HG03520 (cell line): ENCODE results near the gene SLC5A10.
A peak's percentile ranks its signal among the peaks of the same experiment; 100 is the strongest.
"Not testable (repeated sequence)": the region's sequence is repeated elsewhere in the genome, so short reads cannot be mapped to it uniquely, and the experiment has no call there.

Experiments
- ATAC-seq: cut with Tn5 transposase; IDR thresholded peaks from one replicate; pipeline ENCODE4 v1.9.1; 2021; ENCODE audit warnings: mild to moderate bottlenecking, moderate library complexity; ENCODE audit not compliant: unreplicated experiment

The SLC5A10 gene

DNA sequence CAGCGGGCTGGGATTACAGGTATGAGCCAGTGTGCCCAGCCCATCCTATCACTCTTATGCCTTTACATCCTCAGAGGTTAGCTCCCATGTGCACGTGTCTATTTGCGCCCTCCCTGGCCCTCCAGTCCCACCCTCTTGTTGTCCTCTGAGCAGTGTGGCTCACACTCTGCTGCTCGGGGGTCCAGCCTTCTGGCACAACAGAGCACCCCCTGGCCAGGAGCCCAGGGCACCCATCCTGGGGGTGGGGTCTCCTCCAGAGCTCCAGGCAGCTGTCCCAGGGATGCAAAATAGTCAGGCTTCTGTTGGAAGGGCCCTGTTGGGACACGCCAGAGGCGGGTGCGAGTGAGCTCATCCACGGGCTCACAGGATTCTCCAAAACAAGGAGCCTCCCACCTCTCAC lies 64.3 kb downstream of the SLC5A10 start:
- ATAC-seq: no peak

DNA sequence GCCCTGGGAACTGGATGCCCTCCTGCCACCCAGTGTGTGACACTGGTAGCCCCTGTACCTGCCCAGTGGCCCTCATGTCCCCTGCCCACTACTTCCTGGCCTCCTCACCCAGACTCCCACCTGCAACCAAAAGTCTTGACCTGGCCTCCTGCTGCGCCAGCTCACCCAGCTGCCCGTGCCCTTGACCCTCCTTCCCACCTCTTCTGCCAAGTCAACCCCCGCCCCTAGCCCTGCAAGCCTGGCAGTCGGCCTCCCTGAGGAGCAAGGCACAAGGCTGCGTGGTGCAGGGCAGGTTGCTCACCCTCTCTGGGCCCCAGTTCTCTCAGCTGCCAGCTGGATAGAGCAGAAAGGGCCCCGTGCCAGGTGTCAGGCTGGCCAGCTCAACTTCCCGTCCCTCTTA lies 64.9 kb downstream of the SLC5A10 start:
- no peak for ATAC-seq

DNA sequence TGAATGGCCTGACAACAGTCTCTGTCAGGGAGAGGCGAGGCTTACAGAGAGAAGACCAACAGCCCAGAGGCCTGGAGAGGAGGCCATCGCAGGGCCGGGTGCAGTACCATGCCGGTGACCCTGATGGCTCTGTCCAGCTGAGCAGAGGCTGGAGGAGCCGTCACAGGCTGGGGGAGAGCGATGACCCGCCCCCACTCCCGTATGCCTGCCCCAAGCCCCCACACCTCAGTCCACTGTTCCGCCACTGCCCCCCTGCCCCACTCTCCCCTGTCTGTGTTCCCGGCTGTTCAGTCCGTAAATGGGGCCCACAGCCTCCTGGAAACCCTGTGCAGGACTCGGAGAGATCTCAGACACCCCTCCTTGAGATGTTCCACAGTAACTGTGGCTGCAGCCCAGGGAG lies 65.4 kb downstream of the SLC5A10 start:
- ATAC-seq: no peak

DNA sequence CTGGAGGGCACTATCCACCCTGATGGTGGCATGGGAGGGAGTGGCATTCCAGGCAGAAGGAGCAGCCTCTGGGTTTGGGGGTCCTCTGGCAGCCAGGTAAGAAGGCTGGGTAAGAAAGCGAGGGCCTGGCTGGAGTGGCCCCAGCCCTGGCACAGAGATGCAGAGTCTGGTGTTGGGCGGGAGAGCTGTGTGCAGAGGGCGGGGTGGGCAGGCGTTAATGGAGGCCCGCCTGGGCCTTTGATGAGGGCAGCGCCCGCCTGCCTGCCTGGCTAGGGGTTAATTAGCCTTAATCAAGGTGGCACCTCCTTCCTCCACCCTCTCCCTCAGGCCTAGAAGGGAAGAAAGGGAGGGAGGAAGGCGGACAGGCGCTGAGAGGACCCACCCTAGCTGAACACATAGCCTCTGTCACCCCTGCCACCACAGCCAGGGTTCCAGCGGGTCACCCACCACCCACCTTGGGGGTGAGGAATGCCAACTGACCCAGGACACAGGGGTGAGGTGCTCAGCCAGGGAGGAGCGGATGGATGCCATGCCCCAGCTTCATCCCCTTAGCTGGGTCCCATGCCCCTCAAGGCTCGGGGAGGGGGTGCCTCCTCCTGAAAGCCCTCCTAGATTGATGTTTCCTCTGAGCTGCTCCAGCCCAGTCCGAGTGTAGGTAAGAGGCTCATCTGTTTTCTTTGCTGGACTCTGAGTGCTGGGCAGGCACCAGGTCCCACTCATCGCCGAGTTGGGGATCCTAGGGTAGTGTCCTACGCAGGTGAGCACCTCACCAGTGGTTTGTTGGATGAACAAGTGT lies 66.0 kb downstream of the SLC5A10 start:
- no peak for ATAC-seq

DNA sequence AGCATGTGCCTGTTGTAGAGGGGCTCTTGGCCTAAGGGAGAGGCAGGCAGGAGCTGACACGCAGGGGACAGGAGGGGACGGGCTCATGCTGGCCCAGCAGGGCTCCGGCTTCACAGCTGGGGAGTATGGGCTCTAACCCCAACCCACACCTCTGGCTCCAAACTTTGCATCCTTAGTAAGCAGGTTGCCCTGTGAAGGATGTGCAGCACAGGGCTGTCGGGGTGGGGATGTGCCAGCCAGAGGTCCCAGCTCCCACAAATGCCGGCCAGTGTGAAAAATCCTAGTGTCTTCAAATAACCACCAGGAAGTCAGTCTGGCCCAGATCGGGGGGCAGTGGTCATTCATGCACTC lies 66.6 kb downstream of the SLC5A10 start:
- no peak for ATAC-seq

DNA sequence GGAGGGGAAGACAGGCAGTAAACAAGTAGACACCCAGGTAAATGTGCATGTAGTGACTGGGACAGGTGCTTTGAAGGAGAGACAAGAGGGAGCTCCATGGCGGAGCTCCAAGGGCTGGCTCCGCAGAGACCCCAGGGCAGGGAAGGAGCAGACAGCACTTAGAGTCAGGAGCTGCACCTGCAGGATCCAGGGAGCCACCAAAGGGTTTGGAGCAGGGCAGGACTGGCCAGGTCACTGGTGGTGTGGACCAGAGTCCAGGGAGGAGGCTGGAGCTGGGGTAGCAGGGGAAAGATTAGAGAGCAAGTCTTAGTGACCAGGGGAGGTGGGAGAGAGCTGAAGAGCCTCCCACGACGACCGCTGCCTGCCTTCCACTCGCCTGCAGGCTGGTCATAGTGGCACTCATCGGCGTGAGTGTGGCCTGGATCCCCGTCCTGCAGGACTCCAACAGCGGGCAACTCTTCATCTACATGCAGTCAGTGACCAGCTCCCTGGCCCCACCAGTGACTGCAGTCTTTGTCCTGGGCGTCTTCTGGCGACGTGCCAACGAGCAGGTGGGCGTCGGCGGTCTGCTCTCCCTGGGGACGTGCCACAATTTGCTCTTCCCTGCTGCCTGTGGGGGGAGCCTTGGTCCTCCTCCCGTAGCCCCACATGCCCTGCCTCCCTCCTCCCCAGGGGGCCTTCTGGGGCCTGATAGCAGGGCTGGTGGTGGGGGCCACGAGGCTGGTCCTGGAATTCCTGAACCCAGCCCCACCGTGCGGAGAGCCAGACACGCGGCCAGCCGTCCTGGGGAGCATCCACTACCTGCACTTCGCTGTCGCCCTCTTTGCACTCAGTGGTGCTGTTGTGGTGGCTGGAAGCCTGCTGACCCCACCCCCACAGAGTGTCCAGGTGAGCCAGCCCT lies 67.3 kb downstream of the SLC5A10 start:
- no peak for ATAC-seq

DNA sequence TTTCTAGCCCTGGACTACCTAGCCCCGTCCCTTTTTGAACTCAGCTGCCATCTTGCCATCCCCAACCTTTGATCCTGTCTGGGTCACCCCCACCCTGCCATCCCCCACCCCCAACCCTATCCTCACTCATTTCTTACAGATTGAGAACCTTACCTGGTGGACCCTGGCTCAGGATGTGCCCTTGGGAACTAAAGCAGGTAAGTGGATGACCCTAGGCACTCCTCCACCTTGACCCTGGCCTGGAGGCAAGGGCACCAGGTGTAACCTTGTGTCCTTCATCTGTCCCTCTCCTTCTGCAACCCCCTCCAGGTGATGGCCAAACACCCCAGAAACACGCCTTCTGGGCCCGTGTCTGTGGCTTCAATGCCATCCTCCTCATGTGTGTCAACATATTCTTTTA lies 68.1 kb downstream of the SLC5A10 start:
- no peak for ATAC-seq

DNA sequence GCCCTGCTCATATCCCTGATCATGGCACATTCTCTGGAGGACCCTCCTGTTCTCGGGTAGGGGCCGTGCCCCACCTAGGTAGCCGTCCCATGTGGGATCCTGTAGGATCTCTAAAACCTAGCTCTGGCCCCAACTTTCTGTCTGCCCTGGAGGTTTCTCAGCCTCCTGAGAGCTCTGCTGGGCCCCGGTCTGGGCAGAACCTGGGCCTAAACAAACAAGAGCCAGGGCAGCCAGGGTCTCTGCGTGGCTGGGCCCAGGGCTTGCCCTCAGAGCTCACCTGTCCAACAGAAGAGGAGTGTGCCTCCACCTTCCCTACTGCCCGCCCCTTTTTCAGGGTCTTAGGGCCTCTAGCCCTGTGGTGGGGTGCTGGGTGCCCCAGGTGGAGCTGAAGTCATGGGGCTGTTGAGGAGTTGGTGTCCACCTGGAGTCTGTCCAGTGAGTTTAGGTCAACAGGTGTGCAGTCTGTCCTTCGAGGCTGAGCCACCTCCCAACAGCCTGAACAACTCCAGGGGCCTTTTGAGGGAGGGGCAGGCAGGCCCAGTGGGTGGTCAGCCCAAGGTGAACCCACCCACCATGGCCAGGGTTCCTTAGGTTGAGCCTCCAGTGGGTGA lies 69.2 kb downstream of the SLC5A10 start:
- not testable (repeated sequence) for ATAC-seq

DNA sequence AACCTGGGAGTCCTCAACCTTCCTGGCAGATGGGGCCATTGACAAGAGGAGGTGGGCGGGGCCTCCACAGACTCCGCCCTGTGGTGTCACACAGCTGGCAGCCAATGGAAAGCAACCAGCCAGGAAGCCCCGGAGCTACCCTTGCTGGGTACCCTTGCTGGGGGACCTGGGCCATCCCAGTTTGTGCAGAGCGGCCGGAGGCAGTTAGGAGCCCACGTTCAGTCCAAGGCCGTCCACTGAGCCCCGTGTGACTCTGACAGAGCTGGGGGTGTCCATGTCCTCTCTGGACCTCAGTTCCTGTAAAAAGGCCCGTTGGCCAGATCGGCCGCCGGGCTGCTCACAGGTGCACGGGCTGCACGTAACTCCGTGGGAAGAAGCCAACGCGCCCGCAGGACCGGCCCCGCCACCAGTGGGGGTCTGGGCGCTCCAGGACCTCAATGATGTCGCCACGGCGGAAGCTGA lies 69.7 kb downstream of the SLC5A10 start:
- ATAC-seq: no peak

DNA sequence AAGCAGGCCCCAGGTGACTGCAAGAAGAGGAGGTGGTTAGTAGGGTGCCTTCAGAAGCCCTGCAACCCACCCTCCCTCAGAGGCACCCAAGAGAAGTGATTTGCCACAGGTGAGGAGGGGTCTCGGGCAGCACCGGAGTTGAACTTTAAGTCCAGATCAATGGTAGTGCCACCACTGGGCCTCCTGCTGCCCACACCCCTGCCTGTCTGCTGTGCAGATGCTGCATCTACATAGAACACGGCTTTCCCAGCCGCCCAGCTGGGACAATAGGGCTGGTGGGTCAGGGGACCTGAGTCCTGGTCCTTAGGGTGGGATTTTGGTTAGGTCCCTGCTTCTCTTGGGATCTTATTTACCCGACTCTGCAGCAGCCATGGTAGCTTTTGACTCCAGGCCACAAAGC lies 70.2 kb downstream of the SLC5A10 start:
- no peak for ATAC-seq

DNA sequence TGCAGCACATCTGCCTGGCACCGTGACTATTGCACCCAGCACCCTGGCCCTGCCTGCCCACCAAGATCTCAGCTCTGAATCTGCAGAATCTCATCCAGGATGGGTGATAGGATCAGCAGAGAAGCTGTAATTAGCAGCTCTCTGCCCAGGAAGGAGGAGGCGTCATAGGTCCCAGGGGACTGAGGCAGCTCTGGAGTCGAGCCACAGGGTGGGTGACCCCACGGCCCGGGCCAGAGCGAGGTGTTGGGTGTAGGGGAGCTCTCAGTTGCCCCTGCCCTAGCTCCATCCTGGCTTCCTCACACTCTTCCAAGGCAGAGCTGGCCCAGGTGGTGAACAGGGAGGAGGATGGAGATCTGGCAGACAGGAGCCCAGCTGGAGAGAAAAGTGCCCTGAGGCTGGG lies 70.8 kb downstream of the SLC5A10 start:
- no peak for ATAC-seq

DNA sequence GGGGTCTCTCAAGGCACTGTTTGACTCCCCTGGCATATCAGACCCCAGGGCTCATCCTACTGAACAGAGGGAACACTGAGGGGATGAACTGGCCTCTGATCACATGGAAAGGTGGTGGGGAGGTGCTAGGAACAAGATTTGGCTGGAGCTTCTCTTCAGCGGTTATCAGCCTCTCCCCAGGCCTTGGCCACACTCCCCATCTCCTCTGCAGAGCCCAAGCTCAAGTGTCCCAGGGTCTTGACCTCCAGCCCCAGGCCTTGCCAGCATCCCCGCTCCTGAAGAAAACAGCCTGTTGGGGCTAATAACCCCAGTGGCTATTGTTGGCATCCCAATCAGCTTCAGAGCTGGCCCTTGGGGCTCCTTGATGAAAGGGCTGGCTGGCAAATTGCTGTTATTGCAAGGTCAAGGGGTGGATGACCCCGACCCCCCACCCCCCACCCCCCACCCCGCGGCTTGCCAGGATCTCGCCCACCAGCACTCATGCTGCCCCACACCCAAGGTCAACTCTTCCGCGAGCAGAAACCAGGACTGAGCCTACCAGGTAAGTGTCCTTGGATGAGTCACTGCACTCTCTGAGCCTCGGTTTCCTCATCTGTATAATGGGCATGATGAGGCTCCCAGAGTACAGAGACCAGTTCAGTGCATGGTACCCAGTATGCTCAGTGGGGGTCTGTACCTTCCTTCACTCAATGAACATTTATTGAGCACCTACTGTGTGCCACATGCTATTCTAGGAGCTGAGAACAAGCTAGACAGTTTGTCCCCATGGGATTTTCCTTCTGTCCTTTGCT lies 71.4 kb downstream of the SLC5A10 start:
- no peak for ATAC-seq

DNA sequence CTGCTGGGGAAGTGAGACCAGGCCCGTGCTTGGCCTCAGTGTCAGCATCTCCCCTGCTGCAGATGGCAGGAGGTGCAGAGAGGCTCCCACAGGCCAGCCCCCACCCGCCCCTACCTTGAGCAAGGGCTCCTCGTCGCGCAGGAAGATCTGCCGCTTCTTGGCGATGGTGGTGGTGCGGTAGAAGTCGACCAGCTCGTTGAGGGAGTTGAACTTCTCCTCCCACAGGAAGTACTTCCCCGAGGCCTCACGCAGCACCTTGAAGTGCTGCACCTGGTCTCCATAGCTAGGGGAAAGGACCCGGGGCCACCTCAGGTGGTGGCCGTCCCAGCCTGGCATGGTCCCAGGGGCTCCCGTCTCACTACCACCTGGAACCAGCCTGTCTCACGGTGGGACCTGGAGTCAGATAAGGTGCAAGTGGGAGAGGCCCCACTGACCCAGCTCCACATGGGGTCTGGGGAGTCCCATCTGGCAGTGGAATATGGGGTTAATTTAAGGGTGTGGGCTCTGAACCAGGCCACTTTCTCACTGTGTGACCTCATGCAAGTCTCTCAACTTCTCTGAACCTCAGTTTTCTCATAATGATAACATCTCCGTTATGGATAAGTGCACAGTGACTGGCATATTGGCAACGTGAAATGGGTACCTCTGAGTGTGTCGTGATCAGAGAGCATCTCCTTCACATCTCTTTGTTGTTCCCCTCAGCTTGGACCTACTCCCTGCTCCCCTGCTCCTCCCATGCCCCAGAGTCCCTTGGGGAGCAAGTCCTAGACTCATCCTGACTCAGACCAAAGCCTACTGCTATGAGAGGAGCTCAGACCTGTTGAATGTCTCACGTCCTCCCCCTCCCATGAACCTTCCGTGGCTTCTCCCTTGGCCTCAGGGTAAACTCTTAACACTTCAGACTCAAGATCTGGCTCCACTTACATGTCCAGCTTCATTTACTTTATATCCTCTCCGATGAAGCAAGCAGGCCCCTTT lies 72.4 kb downstream of the SLC5A10 start:
- ATAC-seq: no peak

DNA sequence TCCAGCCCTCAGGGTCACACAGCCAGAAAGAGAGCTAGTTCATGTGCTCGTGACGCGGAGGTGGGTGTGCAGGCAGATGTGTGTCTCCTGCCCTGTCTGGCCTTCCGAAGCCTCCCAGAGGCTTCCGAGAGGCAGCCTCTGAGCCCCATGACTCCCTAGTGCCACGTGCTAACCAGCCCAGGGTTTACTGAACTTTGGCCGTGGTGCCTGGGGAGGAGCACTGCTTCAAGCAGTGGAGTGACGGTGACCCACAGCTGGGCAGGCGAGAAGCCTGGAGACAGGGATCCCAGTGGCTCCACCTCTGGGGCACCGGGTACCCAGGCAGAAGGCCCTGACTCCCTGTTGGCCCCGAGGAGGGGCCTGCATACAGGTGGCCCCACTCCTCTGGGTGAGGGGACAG lies 76.7 kb downstream of the SLC5A10 start:
- ATAC-seq: not testable (repeated sequence)

DNA sequence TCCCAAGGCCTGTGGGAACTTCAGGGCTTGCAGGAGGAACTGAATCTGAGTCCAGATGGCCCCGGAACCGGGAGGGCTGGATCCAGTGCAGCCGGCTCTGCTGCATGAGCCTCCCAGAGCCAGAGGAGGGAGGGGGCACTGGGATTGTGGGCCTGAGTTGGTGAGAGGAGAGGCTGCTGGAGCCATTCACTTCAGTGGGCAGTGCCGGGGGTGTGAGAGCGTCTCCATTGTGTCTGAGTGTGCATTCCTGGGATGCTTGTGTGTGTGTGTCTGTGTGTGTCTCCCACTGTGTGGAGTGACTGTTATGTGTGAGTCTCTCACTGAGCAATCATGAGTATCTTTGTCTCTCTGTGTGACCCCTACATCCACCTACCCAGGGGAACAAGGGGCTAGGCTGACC lies 77.8 kb downstream of the SLC5A10 start:
- ATAC-seq: not testable (repeated sequence)

DNA sequence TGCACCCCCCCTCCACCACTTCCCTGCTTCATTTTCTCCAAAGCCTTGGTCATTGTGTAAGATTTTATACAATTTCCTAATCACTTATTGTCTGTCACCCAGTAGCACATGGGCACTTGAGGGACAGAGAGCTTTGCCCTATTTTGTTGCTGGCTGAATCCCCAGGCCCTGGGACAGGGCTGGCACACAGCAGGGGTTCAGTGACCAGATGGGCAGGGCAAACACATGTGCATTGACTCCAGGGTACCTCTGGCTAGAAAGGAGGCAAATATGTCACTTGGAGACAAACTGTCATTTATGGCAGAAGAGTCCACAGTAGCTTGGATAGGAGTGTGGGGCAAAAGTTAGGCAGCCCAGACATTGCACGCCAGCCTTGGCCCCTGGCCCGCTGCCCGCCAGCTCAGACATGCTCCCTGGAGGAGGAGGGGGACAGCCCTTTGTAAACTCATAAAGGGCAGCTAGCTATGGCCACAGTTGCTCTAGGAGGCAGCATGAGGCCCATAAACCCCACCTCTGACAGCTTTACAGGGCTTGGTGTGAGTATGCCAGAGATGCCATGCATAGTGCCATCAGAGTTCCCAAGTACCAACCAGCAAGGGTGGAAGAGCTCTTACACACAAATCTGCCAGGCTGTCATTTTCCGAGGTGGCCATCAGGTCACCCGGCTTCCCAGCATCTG lies 78.9 kb downstream of the SLC5A10 start:
- not testable (repeated sequence) for ATAC-seq

DNA sequence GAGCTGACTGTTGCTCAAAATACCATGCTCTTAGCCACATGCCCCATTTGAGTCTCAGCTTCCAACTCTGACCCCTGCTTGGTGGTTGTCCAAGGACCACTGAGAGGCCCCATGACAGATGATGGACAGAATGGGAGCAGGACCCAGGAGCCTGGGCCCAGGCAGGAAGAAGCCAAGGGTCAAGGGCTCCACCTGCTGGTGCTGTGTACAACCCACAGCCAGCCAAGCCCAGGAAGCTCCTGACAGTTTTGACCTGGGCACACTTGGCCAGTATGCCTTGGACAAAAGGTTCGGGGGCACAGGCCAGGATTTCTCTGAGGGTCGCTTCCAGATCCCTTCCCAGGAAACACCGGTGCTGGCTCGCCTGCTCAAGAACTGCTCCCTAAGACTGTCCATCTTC lies 79.8 kb downstream of the SLC5A10 start:
- ATAC-seq: peak; percentile 40

DNA sequence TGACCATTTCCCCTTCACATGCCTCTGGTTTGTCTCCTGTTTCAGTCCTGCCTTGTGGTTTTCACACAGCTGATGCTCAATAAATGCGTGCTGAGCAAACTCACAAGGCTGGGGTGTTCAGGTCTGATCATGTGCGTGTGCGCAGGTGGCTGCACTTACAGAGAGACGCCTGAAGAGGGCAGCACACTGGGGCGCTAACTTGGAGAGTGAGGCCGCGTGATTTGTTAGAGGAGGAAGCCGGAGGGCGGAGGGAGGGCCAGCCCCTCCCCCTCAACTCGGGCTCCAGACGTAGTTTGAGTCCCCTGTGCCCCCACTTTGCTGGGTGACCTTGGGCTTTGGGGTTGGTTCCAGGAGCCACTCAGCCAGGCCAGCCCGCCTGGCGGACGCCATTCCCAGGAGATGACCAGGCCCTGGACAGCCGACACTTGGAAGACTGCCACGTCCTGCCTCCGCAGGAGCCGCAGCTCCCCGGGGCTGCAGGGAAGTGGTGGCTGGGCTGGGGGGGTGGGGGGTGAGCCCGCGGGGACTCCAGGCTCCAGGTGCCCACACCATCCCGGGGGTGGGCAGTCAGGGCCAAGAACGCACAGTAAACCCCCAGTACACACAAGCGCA lies 80.5 kb downstream of the SLC5A10 start:
- ATAC-seq: peak; percentile 42

DNA sequence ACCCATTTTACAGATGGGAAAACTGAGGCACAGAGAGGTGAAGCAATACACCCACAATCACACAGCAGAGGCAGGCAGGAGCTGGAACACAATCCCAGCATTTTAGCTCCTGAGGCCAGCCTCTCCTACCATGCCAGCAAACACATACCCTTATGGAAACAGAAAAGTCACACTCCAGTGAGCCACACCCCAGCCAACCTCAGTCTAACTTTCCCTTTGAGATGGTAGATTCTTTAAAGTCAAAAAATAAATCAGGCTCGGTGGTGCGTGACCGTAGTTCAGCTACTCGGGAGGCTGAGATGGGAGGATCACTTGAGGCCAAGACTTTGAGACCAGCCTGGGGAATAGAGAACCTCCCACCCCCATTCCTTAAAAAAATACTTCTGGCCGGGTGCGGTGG lies 84.2 kb downstream of the SLC5A10 start:
- not testable (repeated sequence) for ATAC-seq
